ENCODE data around the gene IKZF4.
"Not testable (repeated sequence)": the region's sequence is repeated elsewhere in the genome, so short reads cannot be mapped to it uniquely, and the experiment has no call there.

Gene IKZF4

GRCh38 chr12:56020423-56021184 is at the start of gene IKZF4:
IKZF4 (plus strand) TSS chr12:56021043; CDS start chr12:56021494, 451 bp downstream.
- DNase-seq: no peak

GRCh38 chr12:55972042-55972441 is 48.8 kb upstream of the IKZF4 start:
- DNase-seq: no peak

GRCh38 chr12:55972456-55972855 is 48.4 kb upstream of the IKZF4 start:
- DNase-seq: no peak

- DNase-seq: no peak
Observed at GRCh38 chr12:55972911-55973598, 47.8 kb upstream of the IKZF4 start.

- DNase-seq: peak; percentile 100
Observed at GRCh38 chr12:55973599-55974307, 47.1 kb upstream of the IKZF4 start, which contains the start of gene RAB5B. RAB5B (plus strand) TSS chr12:55974078; CDS start chr12:55986961, 12,883 bp downstream.

GRCh38 chr12:55974308-55974730 is 46.5 kb upstream of the IKZF4 start:
- peak; percentile 43 for DNase-seq

GRCh38 chr12:55978393-55978792 is 42.5 kb upstream of the IKZF4 start:
- no peak for DNase-seq

GRCh38 chr12:55979069-55979468 is 41.8 kb upstream of the IKZF4 start:
- DNase-seq: no peak

- DNase-seq: not testable (repeated sequence)
Observed at GRCh38 chr12:55981882-55982281, 39.0 kb upstream of the IKZF4 start.

- no peak for DNase-seq
Observed at GRCh38 chr12:55982319-55982936, 38.4 kb upstream of the IKZF4 start.

GRCh38 chr12:55983232-55983842 is 37.5 kb upstream of the IKZF4 start:
- no peak for DNase-seq

GRCh38 chr12:55984861-55985260 is 36.0 kb upstream of the IKZF4 start:
- DNase-seq: no peak

GRCh38 chr12:55985341-55985740 is 35.5 kb upstream of the IKZF4 start:
- no peak for DNase-seq

- DNase-seq: not testable (repeated sequence)
Observed at GRCh38 chr12:55985976-55986375, 34.9 kb upstream of the IKZF4 start.

GRCh38 chr12:55991110-55991509 is 29.7 kb upstream of the IKZF4 start:
- no peak for DNase-seq

GRCh38 chr12:55993230-55993853 is 27.5 kb upstream of the IKZF4 start:
- no peak for DNase-seq

- DNase-seq: no peak
Observed at GRCh38 chr12:55995366-55995765, 25.5 kb upstream of the IKZF4 start.

- peak; percentile 63 for DNase-seq
Observed at GRCh38 chr12:55996201-55996714, 24.6 kb upstream of the IKZF4 start.

GRCh38 chr12:55996715-55997534 is 23.9 kb upstream of the IKZF4 start, which contains the start of gene SUOX:
SUOX (plus strand) TSS chr12:55997276; CDS start chr12:56002222, 4,946 bp downstream.
- DNase-seq: peak; percentile 97

- DNase-seq: no peak
Observed at GRCh38 chr12:55997535-55997859, 23.3 kb upstream of the IKZF4 start.

- not testable (repeated sequence) for DNase-seq
Observed at GRCh38 chr12:55999522-55999921, 21.3 kb upstream of the IKZF4 start.

Data from NCI-H774 (cell line).